Measurements from ENCODE around the gene CXXC5.

CXXC5 gene

DNA sequence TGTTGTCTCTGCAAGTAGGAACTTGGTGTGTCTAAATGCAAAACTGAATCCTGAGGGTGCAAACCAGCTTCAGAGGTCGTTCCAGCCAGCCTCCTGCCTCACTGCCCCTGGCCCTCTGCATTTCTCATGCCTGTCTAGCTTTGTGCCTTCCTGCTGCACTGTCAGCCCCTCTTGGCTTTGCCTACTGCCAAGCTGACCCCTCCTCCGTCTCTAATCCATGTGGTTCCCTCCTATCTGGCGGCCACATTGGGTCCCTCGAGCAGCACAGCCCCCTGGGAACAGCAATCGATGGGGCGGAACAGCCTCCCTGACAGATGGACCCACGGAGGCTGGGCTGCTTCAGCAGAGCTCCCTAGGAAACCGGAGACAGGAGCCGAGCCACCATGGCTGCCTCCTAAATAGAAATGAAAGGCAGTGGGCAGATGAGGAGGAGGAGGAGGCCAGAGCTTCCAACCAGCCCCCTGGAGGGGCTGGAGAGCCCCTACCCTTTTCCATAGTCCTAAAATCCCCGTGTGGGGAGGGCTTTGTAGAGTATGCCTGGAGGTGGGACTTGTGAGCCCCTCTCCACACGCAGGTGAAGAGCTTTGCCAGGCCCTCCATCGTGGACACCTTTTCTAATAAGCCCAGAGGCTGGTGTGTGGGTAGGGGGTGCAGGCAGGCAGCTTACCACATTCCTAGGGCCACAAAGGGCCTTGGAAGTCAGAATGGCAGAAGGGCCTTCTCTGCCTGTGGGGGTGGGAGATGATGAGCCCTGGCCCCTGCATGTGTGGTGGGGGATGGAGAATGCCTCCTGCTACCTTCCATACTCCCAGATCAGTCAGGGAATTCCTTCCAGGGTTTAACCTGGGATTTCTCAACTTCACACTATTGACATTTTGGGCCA lies 9.2 kb upstream of the CXXC5 start:
- no peak for DNase-seq

DNA sequence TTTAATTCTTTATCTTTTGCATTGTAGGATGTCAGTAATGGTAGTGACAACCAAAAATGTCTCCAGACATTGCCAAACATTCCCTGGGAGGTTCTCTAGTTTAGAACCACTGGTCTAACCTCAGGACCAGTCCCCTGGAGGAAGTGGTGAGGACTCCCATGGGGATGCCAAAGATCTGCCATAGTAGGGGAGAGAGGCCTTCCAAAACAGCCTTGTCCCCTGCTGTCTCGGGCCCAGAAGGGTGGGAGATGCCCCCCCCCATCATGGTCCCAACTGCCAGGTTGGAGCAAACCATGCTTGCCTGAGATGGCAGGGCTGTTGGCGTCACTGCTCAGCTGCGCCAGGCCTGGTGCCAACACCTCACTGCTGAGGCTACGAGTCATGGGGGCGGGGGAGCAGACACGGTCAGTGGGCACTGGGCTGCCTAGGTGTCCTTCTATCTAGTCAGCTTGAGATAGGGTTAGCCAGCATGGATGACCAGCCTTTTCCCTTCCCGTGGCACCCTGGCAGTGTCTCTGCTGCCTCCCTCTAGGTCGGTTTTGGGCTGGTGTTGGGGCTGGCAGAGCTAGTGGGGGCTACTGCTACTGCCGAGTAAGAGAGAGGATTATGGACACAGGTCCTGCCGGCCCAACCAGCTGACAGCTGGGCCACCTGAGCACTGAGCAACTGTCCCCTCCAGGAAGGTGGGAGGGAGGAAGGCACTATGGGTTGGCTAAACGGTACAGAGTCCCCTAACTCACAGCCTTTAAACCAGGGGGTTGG lies 8.3 kb upstream of the CXXC5 start:
- no peak for DNase-seq

DNA sequence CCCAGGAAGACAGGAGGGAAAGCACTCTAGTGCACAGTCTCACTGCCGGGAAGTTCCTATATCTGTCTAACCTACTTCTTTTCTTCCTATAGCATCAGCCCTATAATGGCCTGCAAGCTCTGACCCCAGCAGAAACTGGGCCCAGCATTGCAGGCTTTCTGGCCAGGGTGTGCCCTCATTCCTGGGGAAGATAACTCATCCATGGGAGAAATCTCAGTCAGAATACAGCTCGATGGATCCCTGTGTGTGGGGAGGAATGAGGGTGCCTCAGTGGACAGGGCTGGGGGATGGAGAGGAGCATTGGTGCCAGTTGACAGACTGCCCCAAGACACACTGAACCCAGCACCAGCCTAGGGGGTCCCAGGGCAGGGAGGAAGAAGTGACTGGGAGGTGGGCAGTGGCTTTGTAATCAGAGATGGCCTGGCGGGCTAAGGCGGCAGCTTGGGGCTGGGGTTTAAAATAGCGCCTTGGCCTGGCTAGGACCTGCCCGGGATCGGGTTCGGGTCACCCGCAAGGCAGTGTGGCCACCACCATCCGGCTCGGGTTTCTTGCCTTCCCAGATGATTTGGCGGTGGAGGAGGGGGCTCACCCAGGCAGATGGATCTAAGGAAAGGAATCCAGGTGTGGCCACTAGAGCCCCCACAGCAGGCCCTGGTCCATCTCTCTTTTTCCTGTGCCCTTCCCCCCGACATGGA lies 7.6 kb upstream of the CXXC5 start:
- no peak for DNase-seq

DNA sequence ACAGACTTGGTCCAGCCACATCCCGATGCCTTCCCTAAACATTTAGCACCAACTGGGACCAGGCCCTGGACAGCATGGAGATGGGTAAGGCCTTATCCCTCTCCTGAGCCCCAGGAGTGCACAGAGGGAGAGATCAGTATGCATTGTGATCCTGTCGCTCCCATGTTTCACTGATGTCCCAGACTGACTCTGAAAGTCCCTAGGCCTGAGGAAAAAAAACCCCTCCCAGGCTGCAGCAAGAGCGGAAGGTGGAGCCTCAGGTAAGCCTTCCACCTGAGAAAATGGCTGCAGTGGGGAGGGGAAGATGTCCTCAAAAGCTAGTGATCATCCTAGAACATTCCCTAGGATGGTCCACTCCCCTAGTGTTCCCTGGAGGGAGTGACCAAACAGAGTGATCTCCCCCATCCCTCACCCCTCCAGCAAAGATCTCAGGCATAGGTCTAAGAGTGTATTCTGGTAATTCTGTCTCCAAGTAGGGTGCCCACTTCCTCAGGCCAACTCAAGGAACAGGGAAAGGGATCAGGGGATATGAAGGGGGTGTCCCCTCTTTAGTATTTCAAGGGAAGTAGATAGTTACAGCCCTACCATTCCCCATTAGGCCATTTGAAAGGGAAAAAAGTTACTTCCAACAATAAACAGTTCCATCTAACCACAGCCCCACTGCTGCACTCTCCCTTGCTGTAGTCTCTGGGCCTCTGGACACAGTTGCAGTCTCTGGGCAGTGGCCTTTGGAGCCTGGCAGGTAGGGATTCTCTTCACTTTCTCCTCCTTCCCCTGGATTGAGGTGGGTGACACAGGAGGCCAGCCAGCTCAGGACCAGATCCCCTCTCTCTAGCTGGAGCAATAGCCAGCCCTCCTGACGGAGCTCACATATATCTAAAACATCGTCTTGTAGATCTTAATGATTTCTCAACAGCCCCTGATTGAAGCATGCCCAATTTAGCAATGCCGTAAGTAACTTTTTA lies 6.8 kb upstream of the CXXC5 start:
- DNase-seq: no peak

DNA sequence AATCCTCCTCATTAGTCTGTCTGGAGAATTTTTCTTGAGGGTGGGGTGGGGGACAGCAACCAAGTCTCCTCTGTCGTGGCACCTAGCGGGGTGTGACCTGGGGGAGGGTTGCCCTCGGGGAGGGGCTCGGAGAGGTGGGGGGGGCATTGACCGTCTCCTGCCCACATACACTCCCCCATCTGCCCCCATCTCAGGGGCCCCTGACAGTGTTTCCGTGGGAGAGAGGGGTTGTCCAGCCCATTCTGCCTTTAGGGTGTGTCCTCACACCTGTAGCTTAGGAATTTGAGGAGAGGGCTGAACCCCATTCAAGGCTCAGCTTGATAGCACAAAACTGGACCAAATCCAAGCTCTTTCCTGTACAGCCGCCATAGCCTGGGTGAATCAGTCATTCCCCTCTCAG lies 5.9 kb upstream of the CXXC5 start:
- DNase-seq: no peak

DNA sequence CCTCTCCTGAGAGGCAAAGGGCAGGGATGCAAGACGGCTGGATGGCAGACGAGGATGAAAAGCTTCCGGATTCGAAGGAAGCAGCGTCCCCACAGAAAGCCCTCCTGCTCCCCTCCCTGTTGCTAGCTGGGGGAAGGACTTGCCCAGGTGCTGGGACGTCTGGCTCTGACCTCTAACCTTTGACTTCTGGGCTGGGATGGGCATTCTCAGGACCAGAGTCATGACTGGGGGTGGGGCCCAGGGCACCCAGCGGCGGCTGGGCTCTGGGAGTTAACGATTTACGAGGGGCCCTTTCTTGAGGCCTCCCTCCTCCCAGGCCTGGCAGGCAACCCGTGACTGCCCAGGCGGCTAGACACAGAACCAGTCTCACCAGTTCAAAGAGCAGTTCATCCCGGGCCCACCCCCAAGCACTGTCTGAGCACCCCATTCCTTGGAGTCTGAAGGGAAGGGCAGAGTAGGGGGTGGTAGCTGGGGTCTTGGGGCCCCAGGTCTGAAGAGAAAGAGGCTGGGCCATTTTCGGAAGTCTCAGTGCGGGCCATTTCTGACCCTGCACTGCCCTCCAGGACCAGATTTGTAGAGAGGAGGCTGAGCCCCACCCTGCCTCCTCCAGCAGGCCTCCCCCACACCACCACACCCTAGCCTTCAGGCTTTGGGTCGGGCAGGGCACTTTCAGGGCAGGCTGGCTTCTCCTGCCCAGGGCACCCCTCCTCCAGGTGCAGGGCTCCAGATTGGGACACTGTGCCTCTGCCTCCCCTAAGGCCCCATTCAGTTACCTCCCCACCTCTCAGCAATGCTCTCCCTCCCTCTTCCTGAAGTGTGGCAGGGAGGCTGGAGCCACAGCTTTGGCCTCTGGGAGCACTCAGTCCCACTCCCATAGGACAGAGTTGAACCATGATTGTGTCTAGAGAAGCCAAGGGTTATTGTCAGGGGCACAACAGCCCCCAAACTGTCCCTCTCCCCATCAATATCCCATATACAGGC lies 5.0 kb upstream of the CXXC5 start:
- no peak for DNase-seq

DNA sequence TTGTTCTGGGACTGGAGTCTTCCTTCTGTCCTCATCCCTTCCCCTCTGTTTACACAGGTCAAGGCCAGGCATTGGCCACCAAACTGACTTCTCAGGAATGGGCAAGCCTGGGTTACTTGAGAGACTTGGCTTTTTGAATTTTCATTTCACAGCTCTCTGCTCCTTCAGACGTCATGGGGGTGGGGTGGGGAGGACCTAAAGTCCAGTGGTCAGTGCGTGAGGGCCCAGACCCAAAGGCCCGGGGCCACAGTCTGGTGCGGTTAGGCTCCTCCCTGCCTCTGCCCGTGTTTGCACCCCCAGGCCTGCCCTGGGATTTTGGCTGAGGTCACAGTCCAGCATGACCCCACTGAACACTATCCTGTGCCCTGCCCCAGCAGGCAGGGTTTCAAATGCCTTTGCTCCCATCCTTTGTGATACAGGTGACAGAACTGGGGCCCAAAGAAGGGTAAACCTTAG lies 4.1 kb upstream of the CXXC5 start:
- DNase-seq: no peak

DNA sequence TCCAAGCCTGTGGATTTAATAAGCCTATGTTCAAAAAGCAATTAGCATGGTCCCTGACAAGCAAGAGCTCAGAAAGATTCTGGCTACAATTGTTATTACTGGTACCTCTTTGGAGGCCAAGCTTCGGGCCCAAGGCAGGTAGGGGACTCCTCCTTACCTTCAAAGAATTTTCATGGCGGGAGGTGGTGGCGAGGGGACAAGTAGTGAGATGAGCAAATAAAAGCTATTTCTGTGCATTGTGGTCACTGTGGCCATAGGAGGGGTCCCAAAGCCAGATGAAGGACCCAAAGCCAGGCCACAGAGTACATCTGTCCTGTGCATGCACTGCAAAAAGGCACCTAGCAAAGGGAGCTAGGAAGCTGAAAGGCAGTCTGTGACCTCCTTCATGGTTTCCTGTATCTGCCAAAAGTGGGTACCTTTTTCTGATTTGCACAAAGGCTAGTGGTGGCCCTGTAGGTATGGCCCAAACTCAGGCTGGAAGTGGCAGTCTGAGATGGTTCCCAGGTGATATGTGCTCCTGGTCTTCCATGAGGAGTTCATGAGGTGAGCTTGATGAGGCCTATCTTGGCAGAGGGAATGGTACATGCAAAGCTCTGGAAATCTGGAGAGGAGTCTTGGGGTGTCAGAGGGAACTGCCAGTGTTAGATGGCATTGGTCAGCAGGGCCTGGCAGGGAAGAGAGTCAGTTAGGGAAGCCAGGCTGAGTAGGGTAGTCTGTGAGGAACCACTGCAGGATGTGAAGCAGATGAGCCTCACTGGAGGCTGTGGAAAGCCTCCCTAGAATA lies 3.3 kb upstream of the CXXC5 start:
- no peak for DNase-seq

DNA sequence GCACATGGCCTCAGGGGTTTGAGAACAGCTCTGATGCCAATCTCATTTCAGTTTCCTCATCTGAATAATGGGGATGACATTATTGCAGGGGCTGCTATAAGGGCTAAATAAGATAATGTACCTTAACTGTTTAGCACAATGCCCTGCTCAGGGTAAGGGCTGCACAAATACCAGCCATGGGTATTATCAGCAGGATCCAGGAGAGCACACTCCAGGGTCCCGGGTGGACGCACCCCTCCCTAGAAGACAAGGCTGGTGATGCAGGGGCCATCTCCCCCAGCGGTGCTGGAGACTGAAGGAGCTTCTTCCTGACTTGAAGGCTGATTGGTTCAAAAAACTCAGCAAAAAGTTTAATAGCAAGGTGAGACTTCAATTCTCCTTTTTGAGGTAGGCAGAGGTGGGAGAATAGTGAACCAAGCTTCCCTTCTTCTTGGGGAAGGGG lies 2.7 kb upstream of the CXXC5 start:
- no peak for DNase-seq

DNA sequence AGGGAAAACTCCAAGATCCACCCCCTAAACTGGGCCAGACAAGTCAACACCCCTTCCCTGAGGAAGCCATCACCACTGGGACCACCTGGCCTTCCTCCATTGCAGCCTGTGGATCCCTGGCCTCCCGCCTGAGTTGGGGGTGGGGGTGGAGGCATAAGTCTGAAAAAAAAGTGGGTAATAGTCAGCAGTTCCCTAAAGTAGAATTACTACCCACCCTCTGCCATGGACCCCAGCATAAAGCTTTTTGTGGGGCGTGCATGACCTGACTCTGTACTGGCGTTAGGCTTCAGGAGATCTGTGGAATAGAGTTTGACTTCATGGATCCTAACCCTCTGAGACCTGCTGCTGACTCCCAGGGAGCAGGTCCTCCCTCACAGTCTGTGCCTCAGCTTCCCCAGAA lies 2.0 kb upstream of the CXXC5 start:
- no peak for DNase-seq

DNA sequence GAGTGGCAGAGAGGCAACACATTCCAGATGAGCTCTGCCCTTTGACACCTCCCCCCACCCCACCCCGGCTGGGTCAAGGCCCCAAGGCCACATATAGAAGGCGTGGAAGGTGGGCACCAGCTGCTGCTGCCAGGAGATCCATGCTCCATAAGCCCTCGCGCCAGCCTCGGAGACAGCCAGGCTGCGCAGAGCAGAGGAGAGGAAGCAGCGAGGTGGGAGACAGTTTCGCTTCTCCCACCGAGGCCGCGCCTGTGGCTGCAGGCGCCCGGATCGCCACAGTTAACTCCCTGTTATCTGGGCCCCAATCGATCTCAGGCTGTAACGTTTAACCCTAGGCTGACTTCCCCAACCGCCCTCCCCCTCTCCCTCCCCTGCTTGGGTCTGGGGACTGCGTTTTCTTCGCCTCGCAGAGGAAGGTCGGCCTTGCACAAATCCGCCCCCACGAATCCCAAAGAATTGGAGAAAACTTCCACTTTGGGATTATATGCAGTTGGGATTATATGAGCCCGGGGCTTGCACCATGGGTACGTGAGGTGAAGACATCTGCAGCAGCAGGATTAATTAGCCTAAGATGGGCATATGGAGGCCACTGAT lies 1.1 kb upstream of the CXXC5 start:
- no peak for DNase-seq

DNA sequence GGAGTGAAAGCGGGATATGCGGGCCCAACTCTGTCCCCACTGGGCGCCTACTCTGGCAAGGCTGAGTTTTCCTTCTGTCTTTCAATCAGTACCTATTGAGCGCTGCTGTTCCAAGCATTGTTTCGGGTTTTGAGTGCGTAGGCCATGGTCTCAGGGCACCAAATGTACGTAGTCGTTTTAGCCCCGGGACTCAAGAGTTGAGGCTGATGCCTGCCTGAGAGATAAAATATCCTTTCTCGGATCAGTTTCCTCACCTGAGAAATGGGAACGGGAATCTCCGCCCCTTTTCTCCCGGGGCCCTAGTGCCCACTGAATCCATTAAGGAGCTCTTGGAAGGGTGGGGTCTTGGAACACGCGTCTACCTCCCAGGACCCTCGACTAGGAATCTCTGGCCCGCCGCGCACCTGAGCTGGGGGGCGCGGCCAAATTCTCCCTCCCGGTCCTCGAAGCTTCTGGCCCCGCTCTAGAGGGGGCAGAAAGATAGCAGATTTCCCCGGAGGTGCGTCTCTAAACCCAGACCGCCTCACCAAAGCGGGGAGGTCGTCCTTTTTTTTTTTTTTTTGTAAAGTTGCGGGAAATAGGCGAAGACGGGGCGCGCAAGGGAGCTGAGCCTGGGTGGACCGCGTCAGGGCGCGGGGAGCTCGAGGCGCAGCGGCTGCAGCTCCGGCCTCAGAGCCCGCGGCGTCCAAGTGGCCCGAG lies 494 bp upstream of the CXXC5 start:
- DNase-seq: no peak

DNA sequence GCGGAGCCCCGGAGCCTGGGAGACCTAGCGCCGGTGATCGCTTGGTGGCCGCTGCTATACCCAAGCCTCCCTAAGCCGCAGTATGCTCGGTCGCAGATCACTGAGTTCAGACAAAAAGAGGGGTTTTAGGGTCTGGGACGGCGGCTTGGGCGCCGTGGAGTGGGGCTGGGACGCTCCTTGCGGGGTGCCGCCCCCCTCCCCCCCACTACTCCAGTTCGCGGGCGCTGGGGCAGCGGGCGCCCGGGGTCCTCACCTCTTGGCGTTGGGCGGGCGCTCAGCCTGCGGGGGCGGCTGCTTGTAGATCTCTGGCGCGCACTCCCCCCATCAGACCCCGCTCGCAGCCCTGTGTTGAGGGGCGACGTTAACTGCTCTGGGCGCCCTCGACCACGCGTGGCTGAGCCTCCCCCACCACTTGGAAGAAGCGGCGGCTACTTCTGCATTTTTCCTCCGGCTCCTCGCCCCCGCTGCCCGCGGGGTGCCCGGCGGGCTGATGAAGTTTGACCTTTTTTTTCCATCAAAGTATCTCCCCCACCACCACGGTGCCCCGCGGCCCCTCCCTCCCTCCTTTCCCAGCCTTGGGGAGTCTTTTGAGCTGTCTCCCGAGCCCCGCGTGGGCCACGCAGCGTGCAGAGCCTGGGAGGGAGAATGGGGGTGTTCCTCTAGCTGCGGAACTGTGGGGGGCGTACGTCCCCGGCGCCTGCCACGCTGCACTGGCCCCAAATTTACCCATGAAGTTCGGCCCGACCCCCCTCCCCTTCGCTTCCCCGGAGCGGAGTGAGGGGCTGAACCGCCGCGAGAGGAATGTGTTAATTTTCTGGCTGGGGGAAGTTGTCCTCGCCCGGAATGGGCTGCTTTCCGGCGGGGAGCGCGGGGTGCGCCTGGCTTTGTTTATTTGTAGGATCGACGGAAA lies 1.2 kb downstream of the CXXC5 start:
- no peak for DNase-seq

DNA sequence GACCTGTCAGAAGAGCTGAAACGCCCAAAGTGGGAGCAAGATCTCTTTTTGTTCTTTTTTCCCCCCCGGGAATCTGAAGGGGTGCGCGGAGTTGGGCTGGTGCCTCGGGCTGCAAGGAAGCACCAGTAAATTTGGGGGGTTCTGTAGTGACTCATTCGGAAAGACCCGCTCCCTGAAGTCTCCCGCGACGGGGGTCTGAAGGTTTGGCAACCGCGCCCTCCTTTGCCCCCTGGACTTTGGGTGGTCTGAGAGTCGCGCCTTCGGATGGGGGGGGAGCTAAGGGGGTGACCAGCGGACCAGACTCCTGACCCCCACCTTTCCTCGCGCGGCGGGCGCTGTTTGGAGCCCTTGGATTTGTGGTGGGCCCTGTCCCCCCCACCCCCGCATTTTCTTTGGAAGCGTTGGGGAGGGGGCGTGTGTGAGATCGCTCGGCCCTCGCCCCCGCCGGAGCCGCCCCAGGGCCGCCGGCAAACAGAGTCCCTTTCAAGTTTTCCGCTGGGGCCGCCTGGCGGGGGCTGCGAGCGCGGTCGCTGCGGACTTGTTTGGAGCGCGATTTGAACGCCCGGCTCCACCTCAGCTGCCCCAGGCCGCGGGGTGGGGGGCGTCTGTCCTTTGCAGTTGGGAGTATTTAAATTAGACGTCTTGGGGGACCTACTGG lies 2.0 kb downstream of the CXXC5 start:
- no peak for DNase-seq

DNA sequence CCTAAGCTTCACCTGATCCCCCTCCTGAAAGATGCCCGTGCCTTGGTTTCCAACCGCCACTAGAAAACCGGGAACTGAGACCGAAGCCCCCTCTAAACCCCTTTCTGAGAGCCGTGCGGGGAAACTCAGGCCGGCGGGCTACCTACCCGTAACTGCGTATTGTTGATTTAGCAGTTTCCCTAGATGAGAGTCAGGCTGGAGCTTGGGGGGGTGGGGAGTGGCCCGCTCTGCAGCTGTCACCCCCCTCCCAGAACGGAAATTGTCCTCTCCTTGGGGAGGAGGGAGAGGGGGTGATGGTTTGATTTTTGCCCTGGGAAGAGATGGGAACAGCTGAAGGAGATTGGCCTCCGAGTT lies 2.5 kb downstream of the CXXC5 start:
- no peak for DNase-seq

DNA sequence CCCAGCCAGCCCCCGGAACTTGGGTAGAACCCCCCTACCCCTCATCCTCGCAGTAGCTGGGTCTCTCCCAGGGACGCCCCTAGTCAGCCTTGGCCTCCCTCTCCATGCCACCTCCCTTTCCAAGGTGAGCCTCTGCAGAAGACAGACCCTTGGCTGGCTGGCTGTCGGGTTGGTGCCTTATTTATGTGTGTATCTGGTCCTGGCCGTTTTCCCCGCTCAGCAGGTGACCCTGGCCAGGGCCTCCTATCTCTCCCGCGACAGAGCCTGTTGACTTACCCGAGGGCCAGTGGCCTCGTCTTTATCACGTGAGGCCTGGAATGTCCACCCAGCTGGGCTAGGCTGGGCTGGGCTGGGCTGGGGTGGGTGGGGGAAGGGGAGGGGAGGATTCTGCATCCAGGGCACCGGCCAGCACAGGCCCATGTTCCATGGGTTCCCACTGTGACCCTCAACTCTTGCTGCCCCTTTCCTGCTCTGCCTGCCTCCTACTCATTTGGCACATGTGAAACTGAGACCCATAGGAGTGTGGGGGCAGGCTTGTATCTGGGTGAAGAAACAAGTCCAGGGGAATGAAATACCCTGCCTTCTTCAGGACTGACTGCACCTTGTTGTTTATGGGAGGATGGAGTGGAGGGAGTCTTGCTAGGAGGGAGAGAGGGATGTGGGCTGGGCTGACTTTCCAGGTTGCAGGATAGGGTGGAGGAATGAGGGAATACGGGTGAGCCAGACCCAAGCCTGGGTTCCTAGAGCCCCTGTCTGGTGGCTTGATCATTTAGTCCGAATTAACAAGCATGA lies 3.1 kb downstream of the CXXC5 start:
- no peak for DNase-seq

Data from CD4-positive, alpha-beta T cell treated with Interleukin-4 for 4 hours (primary cell).